WTC11 (cell line): ENCODE data around the gene PRSS33. TPM values are rescaled to one million over a fixed set of nuclear protein-coding genes. Genes with fewer than 3 reads are reported as not detected.

Experiments used
- ATAC-seq: fragments of 200-7000 bp; cut with Tn5 transposase; 2 replicates; pipeline ENCODE4 v1.10.0; 2021; ENCODE audit warnings: mild to moderate bottlenecking, moderate library complexity
- CTCF ChIA-PET: fragments of 300-600 bp; sonication (Branson Sonifier 250); formaldehyde crosslinking; loops from one replicate; lab custom pipeline; 2021; ENCODE audit warnings: antibody characterized with exemption; lab: Charles Lee
- POLR2A ChIA-PET: fragments of 350-600 bp; sonication (Branson Sonifier 250); formaldehyde crosslinking; loops from one replicate; lab custom pipeline; 2021; ENCODE audit warnings: antibody characterized with exemption; lab: Charles Lee
- DNase-seq: peaks from one replicate; pipeline ENCODE4 v3.0.0; 2021; ENCODE audit warnings: low spot score
- H3K27ac Mint-ChIP-seq: 2 replicates; pipeline ENCODE4 v1.8.0; 2021; ENCODE audit warnings: mixed read lengths
- H3K27me3 Mint-ChIP-seq: 2 replicates; pipeline ENCODE4 v1.8.0; 2021; ENCODE audit warnings: low read depth, mild to moderate bottlenecking, moderate library complexity, mixed read lengths
- H3K36me3 Mint-ChIP-seq: 2 replicates; pipeline ENCODE4 v1.8.0; 2021; ENCODE audit warnings: mixed read lengths
- H3K4me1 Mint-ChIP-seq: 2 replicates; pipeline ENCODE4 v1.8.0; 2022; ENCODE audit warnings: mixed read lengths
- H3K4me3 Mint-ChIP-seq: 2 replicates; pipeline ENCODE4 v1.8.0; 2021; ENCODE audit warnings: mild to moderate bottlenecking, moderate library complexity, mixed read lengths
- H3K9me3 Mint-ChIP-seq: 2 replicates; pipeline ENCODE4 v1.8.0; 2021; ENCODE audit warnings: mixed read lengths
- ARID4B ChIP-seq: sonication (generic); formaldehyde crosslinking; IDR thresholded peaks from 2 replicates; pipeline ENCODE4 v1.8.0; 2023; ENCODE audit warnings: missing genetic modification reagents, mild to moderate bottlenecking, borderline replicate concordance
- CBFB ChIP-seq: sonication (generic); formaldehyde crosslinking; IDR thresholded peaks from 2 replicates; pipeline ENCODE4 v1.8.1; 2022; ENCODE audit warnings: mild to moderate bottlenecking, low read depth, missing genetic modification reagents
- E2F1 ChIP-seq: sonication (generic); formaldehyde crosslinking; IDR thresholded peaks from 2 replicates; pipeline ENCODE4 v1.8.0; 2022; ENCODE audit warnings: mild to moderate bottlenecking, missing genetic modification reagents
- E2F4 ChIP-seq: sonication (generic); formaldehyde crosslinking; IDR thresholded peaks from 2 replicates; pipeline ENCODE4 v1.8.1; 2022; ENCODE audit warnings: low read depth, mild to moderate bottlenecking, moderate library complexity, missing genetic modification reagents, borderline replicate concordance
- FOXJ3 ChIP-seq: sonication (generic); formaldehyde crosslinking; IDR thresholded peaks from 2 replicates; pipeline ENCODE4 v1.9.0; 2021; ENCODE audit warnings: missing genetic modification reagents, mild to moderate bottlenecking, borderline replicate concordance
- FOXP1 ChIP-seq: sonication (generic); formaldehyde crosslinking; IDR thresholded peaks from 2 replicates; pipeline ENCODE4 v1.8.0; 2022; ENCODE audit warnings: missing genetic modification reagents, mild to moderate bottlenecking, moderate library complexity, borderline replicate concordance
- HMGA2 ChIP-seq: fragments of 250-450 bp; sonication (Bioruptor Pico); IDR thresholded peaks from 2 replicates; pipeline ENCODE4 v1.4.0; 2021; ENCODE audit warnings: mild to moderate bottlenecking, moderate library complexity
- NFATC4 ChIP-seq: fragments of 250-450 bp; sonication (Bioruptor Pico); IDR thresholded peaks from 2 replicates; pipeline ENCODE4 v1.9.0; 2021; ENCODE audit warnings: mild to moderate bottlenecking
- NR2C2 ChIP-seq: sonication (generic); formaldehyde crosslinking; IDR thresholded peaks from 2 replicates; pipeline ENCODE4 v1.8.0; 2022; ENCODE audit warnings: mild to moderate bottlenecking, missing genetic modification reagents
- RORB ChIP-seq: fragments of 250-450 bp; sonication (Bioruptor Pico); IDR thresholded peaks from 2 replicates; pipeline ENCODE4 v1.9.0; 2021; ENCODE audit warnings: mild to moderate bottlenecking
- SMAD3 ChIP-seq: sonication (generic); formaldehyde crosslinking; IDR thresholded peaks from 2 replicates; pipeline ENCODE4 v1.8.0; 2022; ENCODE audit warnings: missing genetic modification reagents, mild to moderate bottlenecking, borderline replicate concordance
- SOX15 ChIP-seq: fragments of 250-450 bp; sonication (Bioruptor Pico); IDR thresholded peaks from 2 replicates; pipeline ENCODE4 v1.9.0; 2021; ENCODE audit warnings: mild to moderate bottlenecking
- SP1 ChIP-seq: sonication (generic); formaldehyde crosslinking; conservative IDR thresholded peaks from 2 replicates; pipeline ENCODE4 v1.8.1; 2022; ENCODE audit warnings: missing genetic modification reagents
- USF2 ChIP-seq: sonication (generic); formaldehyde crosslinking; IDR thresholded peaks from 2 replicates; pipeline ENCODE4 v1.8.1; 2023; ENCODE audit warnings: mild to moderate bottlenecking, missing genetic modification reagents, moderate library complexity
- ZBTB43 ChIP-seq: sonication (generic); formaldehyde crosslinking; IDR thresholded peaks from 2 replicates; pipeline ENCODE4 v1.8.1; 2023; ENCODE audit warnings: mild to moderate bottlenecking, missing genetic modification reagents
- ZMAT4 ChIP-seq: fragments of 250-450 bp; sonication (Bioruptor Pico); IDR thresholded peaks from 2 replicates; pipeline ENCODE4 v1.9.0; 2021; ENCODE audit warnings: mild to moderate bottlenecking
- ZNF281 ChIP-seq: sonication (generic); formaldehyde crosslinking; IDR thresholded peaks from 2 replicates; pipeline ENCODE4 v1.8.0; 2023; ENCODE audit warnings: mild to moderate bottlenecking, missing genetic modification reagents
- ZNF317 ChIP-seq: sonication (generic); formaldehyde crosslinking; IDR thresholded peaks from 2 replicates; pipeline ENCODE4 v1.8.1; 2023; ENCODE audit warnings: low read depth, mild to moderate bottlenecking, moderate library complexity, missing genetic modification reagents, borderline replicate concordance
- ZNF396 ChIP-seq: fragments of 250-450 bp; sonication (Bioruptor Pico); IDR thresholded peaks from 2 replicates; pipeline ENCODE4 v1.8.0; 2021; ENCODE audit warnings: mild to moderate bottlenecking, moderate library complexity, borderline replicate concordance
- ZNF671 ChIP-seq: fragments of 250-450 bp; sonication (Bioruptor Pico); IDR thresholded peaks from 2 replicates; pipeline ENCODE4 v1.8.0; 2021; ENCODE audit warnings: mild to moderate bottlenecking
- total RNA-seq: library from RNA; stranded (reverse); gene quantifications from 3 replicates; pipeline ENCODE4 v1.2.3, GENCODE V29; 2021

The PRSS33 gene
- total RNA-seq, 1 experiment from 2014 or later = 0.24 TPM

- TF ChIP-seq ARID4B = no peak
- TF ChIP-seq E2F1 (CRISPR knock-in tag) = no peak
- TF ChIP-seq ZNF281 (CRISPR knock-in tag) = no peak
- TF ChIP-seq NR2C2 (CRISPR knock-in tag) = no peak
- TF ChIP-seq CBFB = no peak
- no peak for TF ChIP-seq FOXP1 (CRISPR knock-in tag)
- TF ChIP-seq ZMAT4 (CRISPR knock-in tag) = no peak
- TF ChIP-seq FOXJ3 = no peak
Observed at GRCh38 chr16:2766430-2767139, 20.8 kb downstream of the PRSS33 start (continued).

- CTCF ChIA-PET = no interaction called here
- Mint-ChIP-seq H3K27ac (peak overlapping the region; percentile 60; the same call in 1 of the 2 replicates), H3K4me3 (no peak overlapping the region), H3K36me3 (peaks cover 100% of the 10 kb centered on the region), H3K27me3 (no peaks in the 10 kb centered on the region), H3K4me1 (peaks cover 4% of the 10 kb centered on the region), H3K9me3 (peaks cover 59% of the 10 kb centered on the region)
- DNase-seq = no peak
- no peak for ATAC-seq
- POLR2A ChIA-PET = no interaction called here
- TF ChIP-seq E2F4 (no peak), NFATC4 (CRISPR knock-in tag) (no peak), ZNF396 (CRISPR knock-in tag) (no peak), ZBTB43 (CRISPR knock-in tag) (no peak), ZNF317 (CRISPR knock-in tag) (no peak), SOX15 (CRISPR knock-in tag) (no peak), ZNF671 (no peak), SMAD3 (CRISPR knock-in tag) (no peak), USF2 (no peak), HMGA2 (CRISPR knock-in tag) (no peak), SP1 (CRISPR knock-in tag) (no peak), RORB (CRISPR knock-in tag) (no peak)
Observed at GRCh38 chr16:2765462-2766404, 21.6 kb downstream of the PRSS33 start.
